Smooth muscle cell (in vitro differentiated cells): Measurements from ENCODE around the gene DYRK1B. TPM values are rescaled to one million over a fixed set of nuclear protein-coding genes. Genes with fewer than 3 reads are reported as not detected.

Source experiments
- DNase-seq: peaks from one replicate; lab custom pipeline; 2025; ENCODE audit not compliant: unreplicated experiment; lab: John Stamatoyannopoulos, UW
- H2AFZ ChIP-seq: fragments of 200-600 bp; sonication (generic); 2 replicates; pipeline ENCODE4 v1.6.0; 2016; ENCODE audit warnings: antibody characterized with exemption, low read depth, mild to moderate bottlenecking
- H3F3A ChIP-seq: fragments of 200-600 bp; sonication (generic); 2 replicates; pipeline ENCODE4 v1.6.0; 2017; ENCODE audit warnings: antibody characterized with exemption, low read depth
- H3K27ac ChIP-seq: fragments of 200-600 bp; sonication (generic); 2 replicates; pipeline ENCODE4 v1.5.1; 2016; ENCODE audit warnings: low read depth, mild to moderate bottlenecking
- H3K27me3 ChIP-seq: fragments of 200-600 bp; sonication (generic); 2 replicates; pipeline ENCODE4 v1.6.1; 2016; ENCODE audit warnings: low read depth, mild to moderate bottlenecking
- H3K36me3 ChIP-seq: fragments of 200-600 bp; sonication (generic); 2 replicates; pipeline ENCODE4 v1.5.1; 2016; ENCODE audit warnings: low read depth
- H3K4me1 ChIP-seq: fragments of 200-600 bp; sonication (generic); 2 replicates; pipeline ENCODE4 v1.5.1; 2016; ENCODE audit warnings: low read depth
- H3K4me2 ChIP-seq: fragments of 200-600 bp; sonication (generic); 2 replicates; pipeline ENCODE4 v1.6.0; 2016; ENCODE audit warnings: mild to moderate bottlenecking
- H3K4me3 ChIP-seq: fragments of 200-600 bp; sonication (generic); 2 replicates; pipeline ENCODE4 v1.5.1; 2016; ENCODE audit warnings: mild to moderate bottlenecking
- H3K79me2 ChIP-seq: fragments of 200-600 bp; sonication (generic); 2 replicates; pipeline ENCODE4 v1.6.0; 2016; ENCODE audit warnings: low read depth, mild to moderate bottlenecking
- H3K9ac ChIP-seq: fragments of 200-600 bp; sonication (generic); 2 replicates; pipeline ENCODE4 v1.6.0; 2016; ENCODE audit warnings: low read depth
- H3K9me3 ChIP-seq: fragments of 200-600 bp; sonication (generic); replicated peaks from 2 replicates; pipeline ENCODE4 v1.5.1; 2016; ENCODE audit warnings: low read depth
- H4K20me1 ChIP-seq: fragments of 200-600 bp; sonication (generic); 2 replicates; pipeline ENCODE4 v1.6.0; 2016; ENCODE audit warnings: low read depth
- CTCF ChIP-seq: fragments of 200-600 bp; sonication (generic); IDR thresholded peaks from 2 replicates; pipeline ENCODE4 v1.5.1; 2017; ENCODE audit warnings: borderline replicate concordance, mild to moderate bottlenecking, antibody characterized with exemption; ENCODE audit not compliant: insufficient read depth, poor library complexity, severe bottlenecking
- WGBS: methylation state at CpG from one replicate; pipeline ENCODE4 v1.1.7; 2016; ENCODE audit warnings: low lambda C conversion rate; 5-methylcytosine and 5-hydroxymethylcytosine counted together
- polyA plus RNA-seq: library from polyadenylated mRNA; unstranded; fragments of >200 nt; fragmentation: Nextera tagmentation; extraction: Ambion mirVana; gene quantifications from 2 replicates; pipeline ENCODE4 v1.2.1, GENCODE V29; 2016
- total RNA-seq: library from RNA; depleted of rRNA; stranded (reverse); fragments of >200 nt; gene quantifications from 2 replicates; pipeline ENCODE4 v1.2.3, GENCODE V29; 2014

Gene DYRK1B
- total and polyA plus RNA-seq, 2 experiments from 2014 or later, result 9.2 to 14.1 TPM

GRCh38 chr19:39841041-39841440 is 7.1 kb upstream of the DYRK1B start:
- peaks cover 57% of the 10 kb centered on the region for H3K79me2 ChIP-seq
- H3K4me1 ChIP-seq, result peaks cover 13% of the 10 kb centered on the region
- no peak overlapping the region for H3K9ac ChIP-seq
- no peaks in the 10 kb centered on the region for H3K27me3 ChIP-seq
- no peak overlapping the region for H2AFZ ChIP-seq
- DNase-seq, result no peak
- no peak overlapping the region for H3K4me2 ChIP-seq
- peaks cover 5% of the 10 kb centered on the region for H3K36me3 ChIP-seq
- H3K27ac ChIP-seq, result no peak overlapping the region
- H4K20me1 ChIP-seq, result peaks cover 39% of the 10 kb centered on the region
- no peak overlapping the region for H3K4me3 ChIP-seq
- no peak for TF ChIP-seq CTCF
- WGBS, result 98% methylated on average over 4 of the region's 4 CpGs
- no peaks in the 10 kb centered on the region for H3F3A ChIP-seq
- H3K9me3 ChIP-seq, result no peaks in the 10 kb centered on the region

- H3K79me2 ChIP-seq, result peaks cover 52% of the 10 kb centered on the region
- H3F3A ChIP-seq, result no peaks in the 10 kb centered on the region
- no peak overlapping the region for H3K4me3 ChIP-seq
- H4K20me1 ChIP-seq, result peaks cover 39% of the 10 kb centered on the region
- WGBS, result 100% methylated on average over 9 of the region's 17 CpGs
- H3K27ac ChIP-seq, result no peak overlapping the region
- H3K27me3 ChIP-seq, result no peaks in the 10 kb centered on the region
- H3K9me3 ChIP-seq, result no peaks in the 10 kb centered on the region
- H3K4me2 ChIP-seq, result no peak overlapping the region
- peaks cover 13% of the 10 kb centered on the region for H3K4me1 ChIP-seq
- DNase-seq, result no peak
- H3K9ac ChIP-seq, result no peak overlapping the region
- peaks cover 5% of the 10 kb centered on the region for H3K36me3 ChIP-seq
- H2AFZ ChIP-seq, result no peak overlapping the region
- no peak for TF ChIP-seq CTCF
Observed at GRCh38 chr19:39840492-39840891, 6.5 kb upstream of the DYRK1B start.

- H3K4me3 ChIP-seq, result no peak overlapping the region
- TF ChIP-seq CTCF, result no peak
- no peak overlapping the region for H2AFZ ChIP-seq
- DNase-seq, result no peak
- no peak overlapping the region for H3K4me2 ChIP-seq
- peaks cover 45% of the 10 kb centered on the region for H3K79me2 ChIP-seq
- peaks cover 5% of the 10 kb centered on the region for H3K36me3 ChIP-seq
- H3K27ac ChIP-seq, result no peak overlapping the region
- WGBS, result 95% methylated on average over 12 of the region's 13 CpGs
- H3K4me1 ChIP-seq, result peaks cover 8% of the 10 kb centered on the region
- H3K27me3 ChIP-seq, result no peaks in the 10 kb centered on the region
- H3K9me3 ChIP-seq, result no peaks in the 10 kb centered on the region
- H3F3A ChIP-seq, result peaks cover 5% of the 10 kb centered on the region
- H4K20me1 ChIP-seq, result peaks cover 32% of the 10 kb centered on the region
- no peak overlapping the region for H3K9ac ChIP-seq
Observed at GRCh38 chr19:39839678-39840327, 5.8 kb upstream of the DYRK1B start.

GRCh38 chr19:39838569-39838968 is 4.6 kb upstream of the DYRK1B start:
- Histone ChIP-seq H3K27ac (no peak overlapping the region), H3K4me1 (no peaks in the 10 kb centered on the region), H3K79me2 (peaks cover 33% of the 10 kb centered on the region), H3K9ac (no peak overlapping the region), H4K20me1 (peaks cover 21% of the 10 kb centered on the region), H3K4me2 (no peak overlapping the region), H3K27me3 (no peaks in the 10 kb centered on the region), H3K9me3 (no peaks in the 10 kb centered on the region), H3F3A (peaks cover 9% of the 10 kb centered on the region), H2AFZ (no peak overlapping the region), H3K36me3 (peaks cover 5% of the 10 kb centered on the region), H3K4me3 (no peak overlapping the region)
- WGBS, result 91% methylated on average over 4 of the region's 4 CpGs
- DNase-seq, result no peak
- no peak for TF ChIP-seq CTCF
